ENCODE results near the gene C11orf68.
"Not testable (repeated sequence)": the region's sequence is repeated elsewhere in the genome, so short reads cannot be mapped to it uniquely, and the experiment has no call there.

C11orf68 gene

GRCh38 chr11:65918211-65919140 is at the start of gene C11orf68:
C11orf68 (minus strand) TSS chr11:65919062; CDS start chr11:65919031, 31 bp downstream.
- DNase-seq = no peak

DNA sequence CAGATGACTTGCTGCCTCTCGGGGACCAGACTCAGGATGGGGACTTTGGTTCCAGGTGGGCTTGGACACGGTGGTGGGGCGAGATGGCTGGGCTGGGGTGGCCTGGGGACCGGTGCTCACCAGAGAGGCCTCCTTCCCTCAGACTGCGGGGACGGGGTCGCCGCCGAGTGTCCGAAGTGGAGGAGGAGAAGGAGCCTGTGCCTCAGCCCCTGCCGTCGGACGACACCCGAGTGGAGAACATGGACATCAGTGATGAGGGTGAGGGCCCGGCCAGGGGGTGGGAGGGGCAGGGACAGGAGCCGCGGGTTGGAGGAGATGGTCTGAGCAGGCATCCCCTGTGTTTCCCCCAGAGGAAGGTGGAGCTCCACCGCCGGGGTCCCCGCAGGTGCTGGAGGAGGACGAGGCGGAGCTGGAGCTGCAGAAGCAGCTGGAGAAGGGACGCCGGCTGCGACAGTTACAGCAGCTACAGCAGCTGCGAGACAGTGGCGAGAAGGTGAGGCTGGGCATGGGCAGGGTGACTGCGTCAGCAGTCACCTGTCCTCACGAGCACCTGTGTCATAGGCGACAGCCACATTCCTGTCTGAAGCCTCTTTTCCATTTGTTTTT is 48.6 kb upstream of the C11orf68 start:
- DNase-seq = no peak

- no peak for DNase-seq
Measured at GRCh38 chr11:65965986-65966762, 47.3 kb upstream of the C11orf68 start.

- DNase-seq = no peak
Measured at GRCh38 chr11:65964906-65965305, 46.0 kb upstream of the C11orf68 start.

DNA sequence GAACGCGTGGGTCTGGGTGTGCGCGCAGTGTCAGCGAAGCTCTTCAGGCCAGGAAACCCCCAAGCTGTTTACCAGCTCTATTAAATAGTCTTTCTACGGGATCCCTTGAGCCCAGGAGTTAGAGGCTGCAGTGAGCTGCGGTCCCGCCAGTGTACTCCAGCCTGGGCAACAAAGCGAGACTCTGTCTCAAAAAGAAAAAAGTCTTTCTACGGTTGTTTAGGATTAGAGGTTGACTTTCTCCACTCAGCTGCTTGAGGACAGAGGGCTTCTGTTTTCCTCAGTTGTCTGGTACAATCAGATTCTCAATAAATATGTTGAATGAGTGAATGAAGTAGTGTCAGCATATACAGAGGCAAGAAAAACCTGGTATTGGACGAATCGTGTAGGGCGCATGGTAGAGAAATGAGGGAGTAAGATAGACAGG is 43.3 kb upstream of the C11orf68 start:
- DNase-seq = no peak

DNA sequence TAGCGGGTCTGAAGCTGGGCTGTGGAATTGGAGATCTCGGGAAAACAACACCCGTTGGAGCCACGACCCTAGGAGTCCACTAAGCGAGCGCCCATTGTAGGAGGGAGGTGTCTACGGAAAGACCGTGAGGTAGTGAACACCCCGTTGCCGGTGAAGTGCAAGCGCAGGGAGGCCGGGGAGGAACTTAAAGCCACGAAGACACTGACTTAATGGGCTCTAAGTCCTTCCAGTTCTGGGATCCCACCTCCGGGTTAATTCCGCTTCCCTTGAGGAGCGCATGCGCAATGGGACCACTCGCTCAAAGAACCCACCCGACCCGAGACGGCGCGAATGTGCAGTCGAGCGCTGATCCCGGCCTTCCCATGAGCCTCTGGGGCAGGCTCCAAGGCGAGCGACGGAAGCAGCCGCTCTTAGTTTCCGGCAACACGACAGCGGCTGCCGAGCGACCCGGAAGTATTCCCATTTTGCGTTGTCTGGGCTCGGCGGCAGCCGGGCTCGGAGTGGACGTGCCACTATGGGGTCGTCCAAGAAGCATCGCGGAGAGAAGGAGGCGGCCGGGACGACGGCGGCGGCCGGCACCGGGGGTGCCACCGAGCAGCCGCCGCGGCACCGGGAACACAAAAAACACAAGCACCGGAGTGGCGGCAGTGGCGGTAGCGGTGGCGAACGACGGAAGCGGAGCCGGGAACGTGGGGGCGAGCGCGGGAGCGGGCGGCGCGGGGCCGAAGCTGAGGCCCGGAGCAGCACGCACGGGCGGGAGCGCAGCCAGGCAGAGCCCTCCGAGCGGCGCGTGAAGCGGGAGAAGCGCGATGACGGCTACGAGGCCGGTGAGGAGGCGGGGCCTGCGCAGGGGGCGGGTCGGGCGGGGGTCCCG is 42.6 kb upstream of the C11orf68 start, which contains the start of gene SART1:
Gene SART1 (plus strand): TSS at position 468 of the 874 bp plus-strand sequence. CDS start 47 bp downstream, at position 515.
- DNase-seq = peak; percentile 97

DNA sequence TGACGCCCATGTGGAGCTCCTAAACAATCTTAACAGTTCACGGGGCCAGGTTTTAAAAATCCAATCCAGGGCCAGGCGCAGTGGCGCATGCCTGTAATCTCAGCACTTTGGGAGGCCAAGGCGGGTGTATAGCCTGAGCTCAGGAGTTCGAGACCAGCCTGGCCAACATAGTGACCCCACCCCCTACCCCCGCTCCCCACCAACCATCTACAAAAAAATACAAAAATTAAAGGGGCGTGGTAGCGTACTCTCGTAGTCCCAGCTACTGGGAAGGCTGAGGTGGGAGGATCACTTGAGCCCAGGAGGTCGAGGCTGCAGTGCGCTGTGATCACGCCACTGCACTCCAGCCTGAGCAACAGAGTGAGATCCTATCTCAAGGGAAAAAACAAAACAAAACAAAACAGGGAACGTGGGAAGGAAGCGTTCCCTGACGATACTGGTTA is 42.0 kb upstream of the C11orf68 start:
- DNase-seq = no peak

GRCh38 chr11:65958774-65959420 is 40.0 kb upstream of the C11orf68 start:
- no peak for DNase-seq

DNA sequence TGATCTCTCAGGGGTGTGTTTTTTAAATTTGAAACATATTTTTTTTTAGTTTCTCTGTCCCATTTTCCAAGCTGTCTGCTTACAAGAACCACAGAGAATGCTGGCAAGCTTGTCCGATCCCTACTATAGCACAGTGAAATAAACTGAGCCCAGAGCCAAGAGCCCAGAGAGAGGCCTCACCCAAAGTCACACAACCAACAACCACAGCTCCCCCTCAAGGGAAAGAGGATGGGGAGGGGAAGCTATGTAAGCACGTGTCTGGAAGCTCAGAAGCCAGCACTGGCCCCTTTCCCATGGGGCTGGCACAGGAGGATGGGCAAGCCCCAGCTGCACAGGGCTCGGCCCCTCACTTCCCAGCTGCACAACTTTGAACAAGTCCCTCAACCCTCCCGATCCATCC is 39.4 kb upstream of the C11orf68 start:
- DNase-seq = no peak

GRCh38 chr11:65954771-65955170 is 35.9 kb upstream of the C11orf68 start:
- DNase-seq = no peak

- DNase-seq = no peak
Measured at GRCh38 chr11:65953471-65953870, 34.6 kb upstream of the C11orf68 start.

GRCh38 chr11:65952052-65952521 is 33.2 kb upstream of the C11orf68 start:
- DNase-seq = no peak

- not testable (repeated sequence) for DNase-seq
Measured at GRCh38 chr11:65951641-65952040, 32.8 kb upstream of the C11orf68 start.

GRCh38 chr11:65950711-65951110 is 31.8 kb upstream of the C11orf68 start:
- DNase-seq = not testable (repeated sequence)

DNA sequence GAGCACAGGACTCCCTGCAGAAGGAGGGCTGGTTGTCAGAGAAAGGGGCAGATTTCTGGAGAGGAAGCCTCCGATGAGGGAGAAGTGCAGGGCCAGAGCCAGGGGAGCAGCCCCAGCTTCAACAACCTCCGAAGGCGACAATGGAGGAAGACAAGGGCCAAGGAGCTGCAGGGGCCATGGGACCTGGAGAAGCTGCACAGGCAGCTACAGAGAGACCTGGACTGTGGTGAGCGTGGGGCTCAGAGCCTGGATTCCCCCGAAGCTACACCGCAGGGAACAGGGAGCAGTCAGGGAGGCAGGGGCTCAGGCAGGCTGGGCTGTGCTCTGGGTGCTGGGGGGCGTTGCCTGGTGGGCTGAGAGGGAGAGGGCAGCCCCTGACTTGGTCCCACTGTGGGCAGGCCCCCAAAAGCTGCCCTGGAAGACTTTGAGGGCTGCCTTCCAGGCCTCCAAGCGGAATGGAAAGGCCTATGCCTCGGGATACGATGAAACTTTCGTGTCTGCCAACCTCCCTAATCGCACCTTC is 28.8 kb upstream of the C11orf68 start:
- no peak for DNase-seq

- no peak for DNase-seq
Measured at GRCh38 chr11:65947133-65947532, 28.3 kb upstream of the C11orf68 start.

DNA sequence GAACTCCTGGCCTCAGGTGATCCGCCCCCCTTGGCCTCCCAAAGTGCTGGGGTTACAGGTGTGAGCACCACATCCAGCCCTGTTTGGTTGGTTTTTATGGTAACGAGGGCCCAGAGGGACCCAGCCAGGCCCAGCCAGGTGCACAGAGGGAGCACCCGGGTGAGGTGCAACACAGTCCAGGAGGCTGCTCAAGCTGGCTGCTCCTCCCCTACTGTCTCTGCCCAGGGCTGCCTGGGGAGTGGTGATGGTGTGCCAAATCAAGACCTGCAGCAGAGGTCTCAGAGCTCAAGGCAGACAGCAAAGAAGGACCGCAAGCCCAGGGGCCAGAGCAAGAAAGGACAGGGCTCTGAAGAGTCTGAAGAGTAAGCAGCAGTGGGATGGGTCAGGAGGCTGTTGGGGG is 27.8 kb upstream of the C11orf68 start:
- DNase-seq = no peak

- no peak for DNase-seq
Measured at GRCh38 chr11:65945941-65946558, 27.2 kb upstream of the C11orf68 start.

DNA sequence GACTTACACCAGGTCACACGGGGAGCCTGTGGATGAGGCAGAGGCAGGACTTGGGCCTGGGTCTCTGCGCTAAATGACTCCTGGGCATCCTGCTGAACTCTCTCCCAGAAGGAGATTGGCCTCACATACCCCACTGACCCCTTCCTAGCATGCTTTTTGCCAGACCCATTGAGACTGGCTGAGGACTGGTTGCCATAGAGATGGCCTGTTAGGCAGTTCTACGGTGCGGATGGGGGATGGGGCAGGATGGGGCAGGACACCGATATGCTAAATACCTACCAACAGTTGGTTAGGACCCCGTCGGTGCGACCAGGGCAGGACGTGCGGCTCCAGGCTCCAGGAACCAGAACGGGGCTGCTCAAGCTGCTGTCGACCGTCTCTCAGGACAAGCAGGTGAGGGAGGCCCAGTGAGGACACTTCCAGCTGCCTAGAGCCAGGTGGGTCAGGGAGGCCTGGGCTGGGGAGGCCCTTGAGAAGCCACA is 26.6 kb upstream of the C11orf68 start, which contains the start of gene TSGA10IP:
Gene TSGA10IP (plus strand): TSS at position 51 of the 482 bp plus-strand sequence. CDS start 196 bp downstream, at position 247.
- no peak for DNase-seq

GRCh38 chr11:65944767-65945166 is 25.9 kb upstream of the C11orf68 start:
- no peak for DNase-seq

All from stimulated activated CD4-positive, alpha-beta T cell treated with anti-CD3 and anti-CD28 coated beads, Interleukin-15, amount 100 ng/mL, for 24 hours (primary cell).